HG03378 (cell line): ENCODE data around the gene ANKRD37.

Source experiments
- ATAC-seq: cut with Tn5 transposase; IDR thresholded peaks from one replicate; pipeline ENCODE4 v1.9.1; 2021; ENCODE audit warnings: mild to moderate bottlenecking, moderate library complexity; ENCODE audit not compliant: unreplicated experiment

ANKRD37 gene

GRCh38 chr4:185412412-185412811 lies 15.8 kb downstream of the ANKRD37 start:
- no peak for ATAC-seq

- no peak for ATAC-seq
These were observed 20.3 kb downstream of the ANKRD37 start for GRCh38 chr4:185416955-185417354.

GRCh38 chr4:185421366-185422124 lies 24.9 kb downstream of the ANKRD37 start:
- no peak for ATAC-seq

DNA sequence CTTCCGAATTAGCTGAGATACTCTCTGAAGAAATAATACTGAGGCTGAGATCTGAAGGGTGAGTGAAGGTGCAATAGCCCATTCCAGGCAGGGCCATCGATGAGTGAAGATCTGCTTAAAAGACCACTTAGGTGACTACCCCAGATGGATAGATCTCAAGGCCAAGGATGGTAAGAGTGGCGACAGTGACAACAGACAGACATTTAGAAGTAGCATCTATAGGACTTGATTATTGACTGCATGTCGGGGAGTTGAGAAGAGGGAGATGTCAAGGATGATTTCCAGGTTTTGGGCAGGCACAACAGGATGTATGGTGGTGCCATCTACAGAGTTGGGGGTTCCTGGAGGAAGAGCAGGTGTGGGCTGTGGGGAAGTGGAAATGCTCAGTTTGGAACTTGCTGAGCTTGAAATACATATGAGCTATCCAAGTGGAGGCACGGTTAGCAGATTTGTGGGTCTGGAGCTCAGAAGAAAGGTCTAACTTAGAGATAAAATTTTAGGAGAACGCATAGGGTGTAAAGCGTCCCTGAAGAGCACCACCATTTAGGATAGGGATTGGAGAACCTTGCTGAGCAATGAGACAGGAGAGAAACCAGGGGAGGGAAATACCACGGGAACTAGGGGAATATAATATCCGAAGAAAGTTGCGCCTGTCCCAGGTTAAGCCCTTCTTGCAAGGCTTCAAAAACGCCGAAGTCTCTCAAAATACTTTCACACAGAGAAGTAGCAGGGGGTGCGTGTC lies 28.4 kb downstream of the ANKRD37 start:
- peak; percentile 1 for ATAC-seq

- peak; percentile 95 for ATAC-seq
These were observed 29.2 kb downstream of the ANKRD37 start, which contains the start of gene UFSP2 for GRCh38 chr4:185425647-185426352. UFSP2 (minus strand) TSS chr4:185425964; CDS start chr4:185425868, 96 bp downstream.

DNA sequence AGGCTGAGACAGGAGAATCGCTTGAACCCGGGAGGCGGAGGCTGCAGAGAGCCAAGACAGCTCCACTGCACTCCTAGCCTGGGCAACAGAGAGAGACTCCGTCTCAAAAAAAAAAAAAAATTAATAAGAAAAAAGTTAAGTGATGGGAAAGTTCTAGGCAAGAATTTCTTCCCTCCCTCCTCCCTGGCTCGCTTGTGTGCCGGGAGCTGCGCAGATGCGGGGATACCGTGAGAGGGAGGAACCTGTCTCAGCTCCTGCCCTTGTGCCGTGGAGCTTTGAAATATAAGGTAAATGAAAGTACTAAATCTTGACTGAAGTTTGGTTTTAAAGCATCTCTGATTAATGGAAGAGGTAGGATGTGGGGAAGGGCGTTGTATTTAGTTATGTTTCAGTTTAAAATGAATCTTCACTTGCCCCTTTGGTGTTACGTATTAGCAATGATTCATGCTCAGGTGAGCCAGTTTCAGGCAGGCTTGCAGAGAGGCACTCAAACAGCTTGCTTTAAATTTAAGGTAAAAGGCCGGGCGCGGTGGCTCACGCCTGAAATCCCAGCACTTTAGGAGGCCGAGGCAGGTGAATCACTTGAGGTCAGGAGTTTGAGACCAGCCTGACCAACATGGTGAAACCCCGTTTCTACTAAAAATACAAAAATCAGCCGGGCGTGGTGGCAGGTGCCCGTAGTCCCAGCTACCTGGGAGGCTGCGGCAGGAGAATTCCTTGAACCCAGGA lies 30.5 kb downstream of the ANKRD37 start:
- ATAC-seq: no peak

- no peak for ATAC-seq
These were observed 33.0 kb downstream of the ANKRD37 start for GRCh38 chr4:185429660-185430059.

DNA sequence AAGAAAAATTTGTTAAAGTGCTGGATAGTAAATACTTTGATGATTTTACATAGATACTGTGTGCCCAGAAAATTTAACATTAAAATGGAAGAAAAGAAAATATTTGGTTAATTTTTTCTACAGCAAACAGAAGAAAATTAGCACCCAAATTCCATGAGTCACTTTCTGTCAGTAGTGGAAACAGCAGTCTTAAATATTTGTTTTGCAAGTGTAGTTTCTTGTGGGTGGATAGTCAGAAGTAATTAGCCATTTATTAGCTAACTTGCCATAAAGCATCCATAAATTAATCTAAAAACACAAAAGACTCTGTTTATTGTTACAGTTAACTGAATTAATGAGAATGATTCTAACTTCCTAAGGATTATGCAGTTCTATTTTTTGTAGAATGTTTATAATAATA lies 38.8 kb downstream of the ANKRD37 start:
- ATAC-seq: no peak

DNA sequence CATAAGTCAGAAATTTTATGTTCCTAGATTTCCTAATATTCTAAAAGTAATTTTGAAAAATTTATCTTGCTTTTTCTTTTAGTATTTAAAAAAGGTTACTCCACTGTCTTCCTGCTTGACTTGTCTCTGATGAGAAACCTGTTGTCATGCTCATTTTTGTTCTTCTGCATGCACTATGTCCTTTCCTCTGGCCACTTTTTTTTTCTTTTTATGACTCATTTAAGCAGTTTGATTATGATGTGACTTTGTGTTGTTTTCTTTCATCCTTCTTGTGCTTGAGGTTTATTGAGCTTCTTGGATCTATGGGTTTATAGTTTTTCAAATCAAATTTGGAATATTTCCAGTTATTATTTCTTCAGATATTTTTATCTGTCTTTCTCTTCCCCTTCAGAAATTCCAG lies 41.2 kb downstream of the ANKRD37 start:
- ATAC-seq: peak; percentile 55

DNA sequence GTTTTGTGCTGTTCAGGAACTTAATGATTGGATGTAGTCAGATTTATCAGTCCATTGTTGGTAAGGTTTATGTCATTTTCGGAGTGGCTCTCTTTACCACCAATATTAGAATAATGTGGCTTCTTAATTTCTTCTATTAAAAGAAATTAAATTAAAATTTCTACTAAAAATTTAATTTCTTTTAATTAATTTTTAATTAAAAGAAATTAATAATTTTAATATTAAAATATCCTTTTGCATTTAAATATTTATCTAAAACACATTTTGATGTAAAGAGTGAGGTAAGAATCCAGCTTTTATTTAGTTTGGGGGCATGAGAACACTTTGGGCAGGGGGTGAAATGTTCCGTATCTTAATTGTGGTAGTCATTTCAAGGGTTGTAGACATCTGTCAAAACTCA lies 44.8 kb downstream of the ANKRD37 start:
- no peak for ATAC-seq

DNA sequence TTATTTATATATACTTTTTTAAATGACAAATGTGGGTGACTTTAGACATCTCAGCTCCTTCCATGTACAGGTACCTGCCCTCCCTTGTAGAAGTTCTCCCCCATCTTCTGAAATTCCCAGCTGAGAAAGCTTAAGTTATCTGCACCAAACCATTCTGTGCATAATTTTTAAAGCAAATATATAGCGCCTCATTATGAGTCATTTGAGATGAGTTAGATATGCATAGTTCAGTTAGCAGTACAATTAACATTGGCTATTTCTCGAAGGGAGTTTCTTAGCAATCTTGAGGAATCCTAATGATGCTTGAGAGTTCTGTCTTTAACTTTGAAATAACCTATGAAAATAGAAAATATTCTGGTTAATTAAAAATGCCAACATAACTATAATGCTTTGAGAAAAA lies 48.6 kb downstream of the ANKRD37 start:
- ATAC-seq: no peak
